Fibroblast of skin of abdomen (primary cell): ENCODE data around the gene CPSF4L.

ENCODE experiments used
- DNase-seq: peaks from one replicate; pipeline ENCODE4 v3.0.0-alpha.2; 2013

CPSF4L gene

DNA sequence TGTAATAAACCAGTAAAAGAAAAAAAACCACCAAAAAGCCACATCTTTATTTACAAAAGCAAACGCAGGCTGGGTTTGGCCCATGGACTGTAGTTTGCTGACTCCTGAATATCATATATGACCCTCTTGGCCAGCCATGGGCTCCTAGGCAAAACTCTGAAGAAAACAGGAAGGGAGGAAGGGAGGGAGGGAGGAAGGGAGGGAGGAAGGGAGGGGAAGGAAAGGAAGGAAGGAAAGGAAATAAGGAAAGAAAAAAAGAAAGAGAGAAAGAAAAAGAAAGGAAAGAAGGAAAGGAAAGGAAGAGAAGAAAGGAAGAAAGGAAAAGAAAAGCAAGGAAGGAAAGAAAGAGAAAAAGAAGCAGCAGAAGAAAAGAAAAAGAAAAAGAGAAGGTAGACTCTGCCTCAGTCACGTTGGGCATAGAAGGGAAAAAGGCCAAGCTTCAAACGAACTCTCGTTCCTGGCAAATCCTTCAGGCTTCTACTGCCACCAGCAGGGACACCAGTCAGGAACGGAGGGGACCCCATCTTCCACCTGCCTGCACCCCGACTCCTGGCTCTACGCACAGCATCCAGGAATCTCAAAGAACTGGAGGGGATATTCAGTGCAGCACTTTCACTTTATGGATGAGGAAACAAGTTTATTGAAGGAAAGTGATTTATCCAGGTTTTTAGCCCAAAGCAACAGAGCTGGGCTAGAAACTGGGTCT lies 28.0 kb upstream of the CPSF4L start:
- DNase-seq: no peak

DNA sequence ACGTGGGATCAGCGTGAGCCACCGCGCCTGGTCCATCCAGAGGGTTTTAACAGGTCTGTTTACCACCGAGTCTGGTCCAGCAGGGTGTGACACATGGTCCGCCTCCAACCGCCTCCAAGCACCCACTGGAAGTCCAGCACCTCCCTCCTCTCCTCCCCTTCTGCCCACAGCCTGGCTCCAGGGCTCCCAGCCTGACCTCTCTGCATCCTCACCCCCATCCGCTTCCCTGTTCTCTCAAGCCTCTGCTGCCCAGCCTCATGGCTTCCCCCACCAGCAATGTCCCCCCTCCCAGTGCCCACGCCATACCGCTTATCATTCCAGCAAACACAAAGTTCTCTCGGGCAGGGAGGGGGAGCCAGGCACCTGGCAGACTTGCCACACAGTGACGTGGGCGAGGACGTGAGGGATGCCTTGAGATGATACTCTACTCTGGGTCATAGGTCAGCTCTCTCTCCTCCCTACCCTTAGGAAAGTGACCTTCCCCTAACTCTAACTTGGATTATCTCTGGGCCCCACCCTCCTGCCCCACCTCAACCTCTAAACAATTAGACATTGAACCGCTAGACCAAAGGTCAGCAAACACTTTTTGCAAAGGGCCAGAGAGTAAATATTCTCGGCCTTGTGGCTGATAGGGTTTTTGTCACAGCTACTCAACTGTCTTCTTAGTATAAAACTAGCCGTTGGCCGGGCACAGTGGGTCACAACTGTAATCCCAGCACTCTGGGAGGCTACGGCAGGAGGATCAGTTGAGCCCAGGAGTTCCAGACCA lies 27.0 kb upstream of the CPSF4L start:
- no peak for DNase-seq

GRCh38 chr17:73286863-73287296 lies 25.2 kb upstream of the CPSF4L start:
- DNase-seq: peak; percentile 20

GRCh38 chr17:73285916-73286862 lies 24.5 kb upstream of the CPSF4L start:
- no peak for DNase-seq

GRCh38 chr17:73285603-73285908 lies 23.9 kb upstream of the CPSF4L start:
- DNase-seq: no peak

GRCh38 chr17:73284906-73285602 lies 23.4 kb upstream of the CPSF4L start:
- no peak for DNase-seq

- DNase-seq: no peak
Measured at GRCh38 chr17:73284354-73284753, 22.7 kb upstream of the CPSF4L start.

DNA sequence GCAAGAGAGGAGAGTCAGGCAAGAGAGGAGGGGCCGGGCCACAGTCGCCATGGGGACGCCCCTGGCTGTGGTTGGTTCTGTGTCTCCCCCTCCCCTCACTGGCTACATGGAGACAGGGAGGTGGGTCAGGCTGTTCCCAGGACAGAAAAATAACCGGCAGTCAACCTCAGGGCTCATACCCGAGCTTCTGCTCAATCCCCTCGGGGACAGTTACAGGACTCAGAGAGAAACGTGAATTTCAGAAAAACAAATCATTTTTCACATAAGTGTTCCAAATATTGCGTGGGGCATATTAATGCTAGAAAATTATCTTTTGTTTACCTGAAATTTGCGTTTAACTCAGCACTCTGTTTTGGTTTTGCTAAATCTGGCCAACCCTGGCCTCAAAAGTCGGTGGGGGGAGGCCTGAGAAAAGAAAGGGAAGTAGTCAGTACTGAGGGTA lies 22.2 kb upstream of the CPSF4L start:
- peak; percentile 20 for DNase-seq

DNA sequence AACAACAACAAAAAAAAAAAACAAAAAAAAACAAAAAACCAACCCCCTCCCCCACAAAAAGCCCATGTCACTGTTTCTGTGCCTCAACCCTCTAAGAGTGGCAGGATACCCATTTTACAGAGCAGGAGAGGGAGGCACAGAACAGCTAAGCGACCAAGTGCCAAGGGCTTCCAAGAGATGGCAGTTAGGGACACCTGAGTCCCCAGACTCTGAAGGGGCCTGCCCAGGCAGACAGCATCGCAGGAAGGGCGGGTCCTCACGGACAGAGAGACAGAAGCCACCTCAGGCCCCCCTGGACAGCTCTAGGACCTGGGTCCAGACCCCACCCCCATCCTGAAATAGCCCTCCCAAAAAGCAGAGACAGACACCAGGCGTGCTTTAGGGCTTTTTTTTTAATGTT lies 21.6 kb upstream of the CPSF4L start:
- DNase-seq: no peak

GRCh38 chr17:73282629-73283028 lies 20.9 kb upstream of the CPSF4L start:
- no peak for DNase-seq

GRCh38 chr17:73281928-73282327 lies 20.2 kb upstream of the CPSF4L start:
- no peak for DNase-seq

DNA sequence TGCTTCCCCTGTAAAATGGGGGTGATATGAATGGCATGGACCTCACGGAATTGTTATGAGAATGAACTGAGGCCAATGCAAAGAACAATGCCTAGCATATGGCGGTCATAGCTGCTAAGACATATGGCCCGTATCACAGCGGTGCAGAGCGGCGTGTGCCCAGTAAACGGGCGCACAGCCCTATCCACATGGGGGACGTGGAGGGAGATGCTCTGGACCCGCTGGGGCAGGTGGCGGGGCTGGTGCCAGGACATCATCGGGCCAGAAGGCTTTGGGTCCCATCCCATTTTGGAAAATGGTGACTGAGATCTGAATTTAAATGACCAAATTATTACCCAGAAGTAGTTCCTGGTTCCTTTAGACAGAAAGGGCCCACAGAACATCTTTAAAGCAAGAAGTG lies 18.5 kb upstream of the CPSF4L start:
- no peak for DNase-seq

GRCh38 chr17:73279704-73280103 lies 18.0 kb upstream of the CPSF4L start:
- no peak for DNase-seq

GRCh38 chr17:73278465-73279453 lies 17.1 kb upstream of the CPSF4L start:
- DNase-seq: peak; percentile 24

DNA sequence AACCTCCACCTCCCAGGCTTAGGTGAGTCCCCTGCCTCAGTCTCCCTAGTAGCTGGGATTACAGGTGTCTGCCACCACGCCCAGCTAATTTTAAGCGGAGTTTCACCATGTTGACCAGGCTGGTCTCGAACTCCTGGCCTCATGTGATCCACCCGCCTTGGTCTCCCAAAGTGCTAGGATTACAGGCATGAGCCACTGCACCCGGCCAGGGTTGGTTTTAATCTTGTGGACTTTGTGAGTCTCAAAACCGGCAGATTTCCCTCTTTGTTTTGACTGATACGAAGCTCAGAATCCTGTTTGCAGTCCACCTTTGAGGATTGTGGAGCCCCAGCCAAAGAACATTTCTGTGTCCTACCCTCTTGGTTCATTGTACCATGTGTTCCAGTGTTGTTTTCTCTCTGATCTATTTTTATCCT lies 16.4 kb upstream of the CPSF4L start:
- no peak for DNase-seq

GRCh38 chr17:73274490-73274889 lies 12.8 kb upstream of the CPSF4L start:
- DNase-seq: no peak

GRCh38 chr17:73272906-73273218 lies 11.2 kb upstream of the CPSF4L start:
- DNase-seq: no peak

DNA sequence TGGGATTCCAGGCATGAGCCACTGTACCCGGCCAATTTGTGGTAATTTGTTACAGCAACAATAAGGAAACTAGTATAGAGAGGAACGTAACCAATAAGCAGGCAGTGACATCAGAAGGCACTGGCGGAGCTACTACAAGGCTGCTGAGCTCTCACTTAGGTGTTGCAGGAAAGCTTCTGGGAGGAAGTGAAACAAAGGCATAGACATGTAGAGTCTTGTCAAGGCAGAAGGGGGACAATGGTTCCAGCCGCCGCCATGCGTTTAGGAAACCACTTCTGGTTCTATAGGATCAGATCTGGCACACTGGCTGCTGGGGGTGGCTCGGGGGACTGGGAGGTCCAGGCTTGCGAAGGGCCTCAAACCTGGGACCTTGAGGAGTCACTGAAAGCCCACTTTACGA lies 9.4 kb upstream of the CPSF4L start:
- DNase-seq: no peak

DNA sequence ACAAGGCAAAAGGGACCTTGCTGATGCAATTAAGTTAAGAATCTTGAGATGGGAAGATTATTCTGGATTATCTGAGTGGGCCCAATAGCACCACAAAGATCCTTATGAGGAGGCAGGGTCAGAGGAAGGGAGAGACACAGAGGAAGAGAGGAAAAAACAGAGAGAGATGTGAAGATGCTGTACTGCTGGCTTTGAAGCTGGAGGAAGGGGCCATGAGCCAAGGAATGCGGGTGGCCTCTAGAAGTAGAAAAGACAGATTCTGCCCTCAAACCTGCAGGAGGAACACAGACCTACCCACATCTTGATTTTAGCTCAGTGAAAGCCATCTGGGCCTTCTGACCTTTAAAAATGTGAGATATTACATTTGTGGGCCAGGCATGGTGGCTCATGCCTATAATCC lies 8.1 kb upstream of the CPSF4L start:
- no peak for DNase-seq

DNA sequence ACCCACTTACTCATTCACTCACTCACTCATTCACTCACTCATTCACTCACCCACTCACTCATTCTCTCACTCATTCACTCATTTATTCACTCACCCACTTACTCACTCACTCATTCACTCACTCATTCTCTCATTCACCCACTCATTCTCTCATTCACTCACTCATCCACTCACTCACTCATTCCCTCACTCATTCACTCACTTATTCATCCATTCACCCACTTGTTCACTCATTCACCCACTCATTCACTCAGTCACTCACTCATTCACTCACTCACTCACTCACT lies 7.6 kb upstream of the CPSF4L start:
- DNase-seq: no peak

- no peak for DNase-seq
Measured at GRCh38 chr17:73268582-73269328, 7.1 kb upstream of the CPSF4L start.
